ENCODE results near the gene NCAPD2.

NCAPD2 gene

GRCh38 chr12:6555018-6555691 lies 61.3 kb downstream of the NCAPD2 start:
- TF ChIP-seq CTCF (IDR thresholded peaks at IDR 0.05) (no peak), ZFX (IDR thresholded peaks at IDR 0.05; ENCODE audit: borderline replicate concordance) (no peak)
- H3K27ac ChIP-seq, result peak overlapping the region; percentile 46

GRCh38 chr12:6556496-6556817 lies 62.6 kb downstream of the NCAPD2 start:
- peak overlapping the region; percentile 46 for H3K27ac ChIP-seq

DNA sequence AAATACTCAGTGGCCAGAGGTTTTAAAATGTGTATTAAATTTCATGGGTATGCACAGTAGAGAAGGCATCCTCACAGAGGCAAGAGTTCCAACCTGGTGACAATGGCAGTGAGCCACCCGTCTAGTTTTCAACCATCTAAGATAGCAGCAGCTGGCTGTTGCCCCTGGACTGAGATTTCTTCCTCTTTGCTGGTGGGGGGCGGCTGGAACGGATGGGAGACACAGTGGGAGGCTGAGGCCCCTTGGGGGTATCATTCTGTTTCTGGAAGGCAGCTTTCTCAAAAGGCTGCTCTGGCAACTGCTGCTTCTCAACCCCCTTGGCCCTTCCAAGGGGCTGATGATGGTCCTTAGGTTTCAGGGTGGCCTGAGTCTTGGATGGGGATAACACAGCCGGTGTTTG lies 63.0 kb downstream of the NCAPD2 start:
- no peak for TF ChIP-seq ZFX (IDR thresholded peaks at IDR 0.05; ENCODE audit: borderline replicate concordance)
- H3K27ac ChIP-seq, result peak overlapping the region; percentile 46

GRCh38 chr12:6558014-6558760 lies 64.3 kb downstream of the NCAPD2 start:
- peak; percentile 83 for TF ChIP-seq CTCF (IDR thresholded peaks at IDR 0.05)
- H3K27ac ChIP-seq, result peak overlapping the region; percentile 26

- TF ChIP-seq ZFX (IDR thresholded peaks at IDR 0.05; ENCODE audit: borderline replicate concordance), result no peak
- TF ChIP-seq CTCF (IDR thresholded peaks at IDR 0.05), result no peak
- peak overlapping the region; percentile 26 for H3K27ac ChIP-seq
Observed at GRCh38 chr12:6559500-6559899, 65.6 kb downstream of the NCAPD2 start.

DNA sequence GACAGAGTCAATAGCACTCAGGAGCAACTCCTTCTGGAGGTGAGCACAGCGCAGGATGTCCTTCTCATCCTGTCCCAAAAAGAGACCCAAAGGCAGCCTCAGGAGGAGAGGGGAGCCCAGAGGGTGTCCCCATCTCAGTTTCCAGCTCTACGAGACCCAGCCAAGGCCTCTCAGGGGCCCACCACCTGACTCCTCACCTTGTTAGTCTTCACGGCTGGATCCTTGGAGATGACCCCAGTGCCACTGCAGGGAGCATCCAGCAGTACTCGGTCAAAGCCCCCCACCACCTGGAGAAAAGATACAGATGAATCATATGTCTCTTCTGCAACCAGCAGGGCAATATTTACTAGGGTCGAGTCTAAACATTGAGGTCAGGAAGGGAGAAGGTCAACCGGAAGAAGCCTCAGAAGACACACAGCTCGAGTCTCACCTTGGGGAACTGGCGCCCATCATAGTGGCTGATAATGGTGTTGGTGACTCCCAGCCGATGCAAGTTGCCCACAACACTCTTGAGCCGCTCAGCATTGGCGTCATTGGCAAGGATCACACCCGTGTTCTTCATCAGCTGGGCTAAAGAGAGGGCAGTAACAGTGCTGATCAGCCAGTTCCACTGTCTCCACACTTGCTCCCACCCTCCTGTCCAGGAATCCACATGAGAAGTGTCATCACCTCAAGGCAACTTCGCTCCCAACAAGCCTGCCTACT lies 66.8 kb downstream of the NCAPD2 start:
- H3K27ac ChIP-seq, result 0 out of 2 replicates have a peak overlapping the region, but pooled peaks have one; percentile 26
- no peak for TF ChIP-seq ZFX (IDR thresholded peaks at IDR 0.05; ENCODE audit: borderline replicate concordance)
- no peak for TF ChIP-seq CTCF (IDR thresholded peaks at IDR 0.05)

DNA sequence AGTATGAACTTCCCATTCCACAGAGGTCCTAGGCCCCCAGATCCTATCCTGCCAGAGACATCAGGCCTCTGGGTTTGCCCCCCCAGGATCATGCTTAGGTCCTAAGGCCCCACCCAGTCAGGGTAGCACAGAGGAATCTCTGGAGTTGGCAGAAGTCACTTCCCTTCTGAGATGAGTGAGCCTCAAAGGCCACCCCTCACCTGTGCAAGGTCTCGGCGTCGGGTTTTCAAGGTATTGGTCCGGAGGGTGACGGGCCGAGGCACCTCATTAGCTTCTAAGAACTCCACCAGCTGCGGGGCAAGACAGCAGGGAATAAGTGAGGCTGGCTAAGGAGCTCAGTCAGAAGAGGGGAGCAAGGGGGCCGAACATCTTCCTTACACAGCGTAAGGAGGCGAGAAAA lies 69.0 kb downstream of the NCAPD2 start:
- no peak for TF ChIP-seq ZFX (IDR thresholded peaks at IDR 0.05; ENCODE audit: borderline replicate concordance)
- TF ChIP-seq CTCF (IDR thresholded peaks at IDR 0.05), result no peak
- H3K27ac ChIP-seq, result 0 out of 2 replicates have a peak overlapping the region, but pooled peaks have one; percentile 23

GRCh38 chr12:6563448-6564050 lies 69.6 kb downstream of the NCAPD2 start:
- peak overlapping the region; percentile 23; the same call in 1 of the 2 replicates for H3K27ac ChIP-seq
- peak; percentile 98 for TF ChIP-seq CTCF (IDR thresholded peaks at IDR 0.05)
- TF ChIP-seq ZFX (IDR thresholded peaks at IDR 0.05; ENCODE audit: borderline replicate concordance), result no peak
